HG02588 (cell line): ENCODE measurements around the gene CDYL2.
"Not testable (repeated sequence)": the region's sequence is repeated elsewhere in the genome, so short reads cannot be mapped to it uniquely, and the experiment has no call there.

Source experiments
- ATAC-seq: cut with Tn5 transposase; IDR thresholded peaks from one replicate; pipeline ENCODE4 v1.9.1; 2021; ENCODE audit warnings: mild to moderate bottlenecking, moderate library complexity; ENCODE audit not compliant: unreplicated experiment

CDYL2 gene

DNA sequence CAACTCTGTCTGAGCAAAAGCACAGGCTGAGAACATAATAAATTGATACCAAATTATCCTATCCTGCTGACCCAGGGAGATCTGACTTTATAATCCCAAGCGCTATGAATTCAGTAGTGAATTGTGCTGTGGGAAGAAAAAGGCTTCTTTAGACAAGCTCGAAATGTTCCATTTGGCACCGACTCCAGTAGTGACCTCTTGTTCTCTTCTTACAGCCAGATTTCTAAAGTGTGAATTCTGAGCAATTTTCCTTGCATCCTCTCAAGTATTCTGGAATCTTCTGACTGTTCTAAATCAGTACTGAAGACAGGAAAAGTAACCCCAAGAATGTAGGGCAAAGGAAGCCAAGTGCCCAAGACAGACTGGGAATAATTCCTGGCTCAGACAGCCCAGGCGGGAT is 58.2 kb downstream of the CDYL2 start:
- ATAC-seq = no peak

DNA sequence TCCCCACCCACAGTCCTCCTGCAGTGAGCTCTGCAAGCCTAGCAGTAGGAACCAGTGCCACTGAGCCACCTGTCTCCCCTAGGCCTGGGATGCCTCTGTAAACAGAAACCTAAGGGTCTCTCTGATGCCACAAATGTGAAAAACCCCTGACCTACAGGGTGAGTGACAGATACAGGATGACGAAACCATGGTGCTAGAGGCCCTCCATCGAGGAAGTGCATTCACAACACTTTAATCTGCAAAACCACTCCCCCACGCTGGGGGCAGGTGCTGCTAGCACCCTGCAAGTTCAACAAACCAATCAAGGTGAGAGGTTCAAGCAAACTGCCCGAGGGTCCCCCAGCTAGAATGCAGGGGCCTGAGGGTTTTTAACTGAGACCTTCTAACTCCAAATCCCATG is 59.5 kb downstream of the CDYL2 start:
- ATAC-seq = no peak

GRCh38 chr16:80743772-80744171 is 60.6 kb downstream of the CDYL2 start:
- no peak for ATAC-seq

GRCh38 chr16:80743273-80743672 is 61.1 kb downstream of the CDYL2 start:
- no peak for ATAC-seq

- ATAC-seq = no peak
Measured at GRCh38 chr16:80742331-80742730, 62.1 kb downstream of the CDYL2 start.

DNA sequence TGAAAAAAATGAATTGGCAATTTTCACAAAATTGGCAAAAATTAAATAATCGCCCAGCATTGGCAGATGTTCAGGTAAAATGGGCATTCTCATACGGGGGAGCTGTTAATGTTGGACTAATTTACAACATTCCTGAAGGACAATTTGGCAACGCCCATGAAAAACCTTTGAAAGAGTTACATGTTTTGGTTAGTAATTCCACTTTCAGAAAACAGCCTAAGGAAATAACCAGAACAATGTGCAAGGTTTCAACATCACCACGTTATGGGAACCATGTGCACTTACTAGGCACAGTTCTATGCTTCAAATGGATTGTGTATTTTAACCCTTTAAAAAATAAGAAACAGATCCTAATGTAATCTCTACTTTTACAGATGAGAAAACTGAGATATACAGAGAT is 62.7 kb downstream of the CDYL2 start:
- ATAC-seq = no peak

DNA sequence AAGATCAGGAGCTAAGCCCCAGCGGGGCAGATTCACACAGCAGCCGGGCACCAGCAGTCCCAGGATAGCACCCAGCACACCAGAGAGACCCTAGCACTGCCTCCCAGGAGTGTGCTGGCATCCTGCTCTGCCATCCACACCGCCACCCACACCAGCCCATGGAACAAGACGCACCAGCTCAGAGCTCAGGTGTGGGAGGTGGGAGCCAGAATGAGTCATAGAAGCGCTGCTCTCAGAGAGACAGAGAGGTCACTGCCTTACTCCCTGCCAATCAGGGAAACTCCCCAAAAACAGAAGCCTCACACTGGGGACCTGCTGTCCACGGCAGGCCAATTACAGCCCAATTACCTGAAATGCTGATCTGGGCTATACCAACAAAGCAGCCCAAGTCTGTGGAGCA is 64.9 kb downstream of the CDYL2 start:
- no peak for ATAC-seq

- no peak for ATAC-seq
Measured at GRCh38 chr16:80738521-80738920, 65.9 kb downstream of the CDYL2 start.

GRCh38 chr16:80735846-80736245 is 68.6 kb downstream of the CDYL2 start:
- no peak for ATAC-seq

DNA sequence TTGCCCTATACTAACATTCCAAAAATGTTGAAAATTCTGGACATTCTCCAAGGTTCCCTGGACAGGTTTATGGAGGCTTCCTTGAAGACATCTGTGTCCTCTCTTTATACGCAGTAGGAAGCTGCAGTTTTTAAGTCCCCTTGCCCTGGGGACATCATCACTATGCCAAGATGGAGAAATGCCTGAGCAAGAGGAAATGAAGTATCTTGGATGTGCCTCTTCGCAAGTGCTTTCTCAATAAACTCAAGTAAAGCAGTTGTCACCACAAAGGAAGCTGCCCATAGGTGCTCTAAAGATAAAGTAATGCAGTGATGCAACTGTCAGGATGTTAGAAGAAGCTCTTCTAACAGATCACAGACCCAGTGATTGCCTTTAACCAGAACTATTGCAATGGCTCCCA is 71.0 kb downstream of the CDYL2 start:
- no peak for ATAC-seq

GRCh38 chr16:80731915-80732314 is 72.5 kb downstream of the CDYL2 start:
- no peak for ATAC-seq

GRCh38 chr16:80727066-80727763 is 77.2 kb downstream of the CDYL2 start:
- not testable (repeated sequence) for ATAC-seq

DNA sequence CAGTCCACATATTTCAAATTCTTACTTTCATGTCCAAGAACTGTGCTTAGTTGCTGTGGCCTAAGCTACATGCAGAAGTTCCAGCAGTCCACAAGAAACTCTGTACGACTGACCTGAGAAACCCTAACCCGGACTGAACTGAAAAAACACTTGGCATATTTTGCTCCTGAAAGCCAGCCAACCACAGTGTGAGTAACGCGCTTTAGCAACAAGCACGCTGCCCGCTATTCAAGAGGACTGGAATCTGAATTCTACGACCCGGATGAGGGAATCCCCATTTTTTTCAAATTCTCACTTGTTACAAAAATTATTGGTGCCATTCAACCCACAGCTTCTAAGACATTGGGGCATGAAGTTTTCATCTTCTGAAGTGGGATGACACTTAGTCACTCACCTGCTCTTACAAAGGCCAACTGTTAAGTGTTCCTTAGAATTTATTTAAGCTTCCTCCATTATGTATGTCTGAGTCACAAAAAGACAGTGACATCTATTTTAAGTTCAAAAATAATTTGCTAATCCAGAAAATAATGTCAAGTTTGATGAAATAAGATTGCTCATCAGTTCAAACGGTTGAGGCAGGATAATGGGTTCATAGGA is 78.7 kb downstream of the CDYL2 start:
- ATAC-seq = no peak

DNA sequence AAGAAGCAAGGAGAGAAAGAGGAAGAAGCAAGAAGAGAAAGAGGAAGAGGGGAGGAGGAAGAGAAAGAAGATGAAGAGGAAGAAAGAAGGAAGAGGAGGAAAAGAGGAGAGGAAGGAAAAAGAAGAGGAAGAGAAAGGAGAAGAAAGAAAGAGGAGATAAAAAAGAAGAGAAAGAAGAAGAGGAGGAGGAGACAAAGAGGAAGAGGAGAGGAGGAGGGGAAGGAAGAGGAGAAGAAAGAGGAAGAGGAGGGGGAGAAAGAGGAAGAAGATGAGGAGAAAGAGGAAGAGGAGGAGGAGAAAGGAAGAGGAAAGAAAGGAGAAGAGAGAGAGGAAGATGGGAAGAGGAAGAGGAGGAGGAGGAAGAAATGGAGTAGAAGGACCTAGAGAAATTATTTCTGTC is 80.4 kb downstream of the CDYL2 start:
- no peak for ATAC-seq

GRCh38 chr16:80723091-80723490 is 81.3 kb downstream of the CDYL2 start:
- ATAC-seq = no peak

GRCh38 chr16:80720804-80721371 is 83.5 kb downstream of the CDYL2 start:
- no peak for ATAC-seq

DNA sequence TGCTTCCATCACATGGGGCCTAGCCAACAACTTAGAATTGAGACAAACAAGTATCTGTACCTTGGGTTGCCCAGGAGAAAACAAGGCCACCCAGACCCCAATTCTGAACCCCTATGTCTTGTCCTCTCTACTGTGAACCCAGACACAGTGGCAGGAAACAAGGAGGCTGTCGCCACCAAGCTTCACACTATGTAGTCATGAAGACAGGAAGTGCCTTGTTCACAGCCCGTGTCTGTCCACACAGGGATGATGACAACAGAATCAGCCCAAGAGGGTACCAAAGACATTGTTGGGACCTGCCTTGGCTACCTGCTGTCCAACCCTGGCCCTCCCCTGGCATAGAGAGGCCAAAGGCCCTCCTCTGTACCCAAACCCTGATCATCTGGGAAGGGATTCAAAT is 84.8 kb downstream of the CDYL2 start:
- ATAC-seq = no peak

- ATAC-seq = no peak
Measured at GRCh38 chr16:80718480-80719220, 85.7 kb downstream of the CDYL2 start.

- ATAC-seq = no peak
Measured at GRCh38 chr16:80717611-80718010, 86.8 kb downstream of the CDYL2 start.

- ATAC-seq = no peak
Measured at GRCh38 chr16:80716564-80717139, 87.7 kb downstream of the CDYL2 start.

DNA sequence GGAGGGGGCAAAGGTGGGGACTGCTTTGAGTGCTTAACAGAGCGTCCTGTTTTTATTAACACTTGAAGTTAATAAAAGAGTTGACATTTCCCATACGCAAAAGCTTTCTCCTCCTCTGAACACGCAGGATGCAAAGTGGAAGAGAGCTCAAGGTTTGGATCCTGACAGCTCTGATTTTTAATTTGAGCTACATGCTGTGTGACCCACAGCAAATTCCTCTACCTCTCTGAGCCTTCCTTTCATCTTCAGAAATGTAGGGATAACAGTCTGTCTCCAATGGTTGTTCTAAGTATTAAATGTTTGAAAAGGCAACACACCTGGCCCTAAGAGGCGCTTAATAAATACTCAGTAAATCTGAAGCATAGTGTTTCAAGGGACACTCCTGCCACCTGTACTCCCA is 93.0 kb downstream of the CDYL2 start:
- no peak for ATAC-seq

DNA sequence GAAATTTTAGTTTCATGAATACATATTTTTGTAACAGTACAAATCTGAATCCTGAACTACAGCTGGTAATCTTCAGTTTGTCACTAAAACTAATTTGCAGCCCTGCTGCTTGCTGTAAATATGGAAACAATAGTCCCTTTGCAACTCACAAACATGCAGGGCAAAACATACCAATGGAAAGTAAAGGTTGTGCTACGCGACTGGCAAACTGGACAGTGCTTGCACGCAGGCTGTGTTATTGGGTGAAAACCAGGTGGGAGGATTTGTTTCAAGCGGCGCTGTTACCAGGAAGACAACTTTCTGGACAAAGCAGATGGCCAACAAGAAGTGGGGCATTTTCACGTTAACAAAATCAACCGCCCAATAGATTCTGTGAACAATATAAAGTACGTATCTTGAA is 93.5 kb downstream of the CDYL2 start:
- peak; percentile 51 for ATAC-seq
